ENCODE results near the gene SDCCAG8. TPM values are rescaled to one million over a fixed set of nuclear protein-coding genes. Genes with fewer than 3 reads are reported as not detected.
A peak's percentile ranks its signal among the peaks of the same experiment; 100 is the strongest.

SDCCAG8 gene
- total RNA-seq, 4 donors from 2014 or later = 17.5 to 37.6 (median 21.7) TPM

GRCh38 chr1:243496187-243496646, 240.4 kb downstream of the SDCCAG8 start:
- TF ChIP-seq CTCF (IDR thresholded peaks at IDR 0.05) = no peak
- no peak for TF ChIP-seq POLR2A (IDR thresholded peaks at IDR 0.05)
- peaks cover 0 to 35% (median 0%) of the 10 kb centered on the region in 3 donors for H3K36me3 ChIP-seq
- DNase-seq = no peak
- H3K4me1 ChIP-seq = peaks cover 0 to 27% (median 8%) of the 10 kb centered on the region in 3 donors
- 58 to 68% methylated on average over 11 to 16 of the region's 19 CpGs for WGBS, 2 donors
- H3K27me3 ChIP-seq = no peaks in the 10 kb centered on the region
- peak overlapping the region in 1 of 4 donors; percentile 30 for H3K4me3 ChIP-seq
- no peaks in the 10 kb centered on the region for H3K9me3 ChIP-seq
- H3K27ac ChIP-seq = peak overlapping the region; percentile 60 to 92 (median 78)
- intact Hi-C loops (cut with DNase I) = no loop called here

- Histone ChIP-seq H3K27me3 (no peaks in the 10 kb centered on the region), H3K4me1 (peaks cover 0 to 22% (median 8%) of the 10 kb centered on the region in 3 donors), H3K27ac (peak overlapping the region; percentile 60 to 92 (median 78)), H3K4me3 (no peak overlapping the region), H3K36me3 (peaks cover 0 to 35% (median 0%) of the 10 kb centered on the region in 3 donors), H3K9me3 (no peaks in the 10 kb centered on the region)
- 92 to 94% methylated on average over 10 of the region's 11 CpGs for WGBS, 2 donors
- TF ChIP-seq POLR2A (IDR thresholded peaks at IDR 0.05) (no peak), CTCF (IDR thresholded peaks at IDR 0.05) (no peak)
- intact Hi-C loops (cut with DNase I) = no loop called here
- DNase-seq = no peak
These were observed 241.0 kb downstream of the SDCCAG8 start for GRCh38 chr1:243496806-243497205.

GRCh38 chr1:243497939-243498681, 242.3 kb downstream of the SDCCAG8 start:
- WGBS, 2 donors = 97 to 100% methylated on average over 5 of the region's 10 CpGs
- peaks cover 0 to 20% (median 8%) of the 10 kb centered on the region in 3 donors for H3K4me1 ChIP-seq
- no peak overlapping the region for H3K27ac ChIP-seq
- TF ChIP-seq CTCF (IDR thresholded peaks at IDR 0.05) = no peak
- no peaks in the 10 kb centered on the region for H3K9me3 ChIP-seq
- H3K27me3 ChIP-seq = no peaks in the 10 kb centered on the region
- H3K36me3 ChIP-seq = peaks cover 0 to 35% (median 0%) of the 10 kb centered on the region in 3 donors
- intact Hi-C loops (cut with DNase I) = no loop called here
- DNase-seq = no peak
- H3K4me3 ChIP-seq = no peak overlapping the region

GRCh38 chr1:243499248-243499647, 243.4 kb downstream of the SDCCAG8 start:
- 78 to 85% methylated on average over 4 of the region's 4 CpGs for WGBS, 2 donors
- Histone ChIP-seq H3K27ac (no peak overlapping the region), H3K4me1 (peaks cover 0 to 16% (median 8%) of the 10 kb centered on the region in 3 donors), H3K9me3 (no peaks in the 10 kb centered on the region), H3K4me3 (no peak overlapping the region), H3K36me3 (peaks cover 0 to 37% (median 0%) of the 10 kb centered on the region in 3 donors), H3K27me3 (no peaks in the 10 kb centered on the region)
- no peak for TF ChIP-seq POLR2A (IDR thresholded peaks at IDR 0.05)
- no peak for TF ChIP-seq CTCF (IDR thresholded peaks at IDR 0.05)
- intact Hi-C loops (cut with DNase I) = no loop called here
- no peak for DNase-seq

- TF ChIP-seq CTCF (IDR thresholded peaks at IDR 0.05) (no peak), POLR2A (IDR thresholded peaks at IDR 0.05) (no peak)
- 92 to 95% methylated on average over 10 of the region's 10 CpGs for WGBS, 2 donors
- Histone ChIP-seq H3K36me3 (peaks cover 0 to 39% (median 0%) of the 10 kb centered on the region in 3 donors), H3K9me3 (no peaks in the 10 kb centered on the region), H3K27ac (no peak overlapping the region), H3K4me3 (no peak overlapping the region), H3K27me3 (no peaks in the 10 kb centered on the region), H3K4me1 (peaks cover 0 to 16% (median 8%) of the 10 kb centered on the region in 3 donors)
- DNase-seq = no peak
- intact Hi-C loops (cut with DNase I) = no loop called here
These were observed 243.9 kb downstream of the SDCCAG8 start for GRCh38 chr1:243499711-243500110.

All from esophagus squamous epithelium (tissue), 5 donors.